ENCODE measurements around the gene DDX20. TPM values are rescaled to one million over a fixed set of nuclear protein-coding genes. Genes with fewer than 3 reads are reported as not detected.

DDX20 gene
- total RNA-seq, 1 donor from 2014 or later, result 18.6 TPM

GRCh38 chr1:111729271-111729921, 26.3 kb upstream of the DDX20 start:
- no peak for TF ChIP-seq CTCF (IDR thresholded peaks at IDR 0.05; ENCODE audit: unreplicated experiment)
- H3K36me3 Mint-ChIP-seq (ENCODE audit: insufficient read depth), result no peaks in the 10 kb centered on the region
- H3K4me3 Mint-ChIP-seq (ENCODE audit: low read depth), result no peak overlapping the region
- peak; percentile 7 for DNase-seq (ENCODE audit: low spot score, unreplicated experiment)
- H3K27ac Mint-ChIP-seq, result no peak overlapping the region
- peaks cover 10% of the 10 kb centered on the region for H3K4me1 Mint-ChIP-seq (ENCODE audit: low read depth)
- H3K9me3 Mint-ChIP-seq (ENCODE audit: low read depth), result no peaks in the 10 kb centered on the region
- H3K27me3 Mint-ChIP-seq, result peaks cover 11% of the 10 kb centered on the region

GRCh38 chr1:111729946-111730681, 25.6 kb upstream of the DDX20 start:
- no peak overlapping the region for H3K27ac Mint-ChIP-seq
- H3K27me3 Mint-ChIP-seq, result peaks cover 11% of the 10 kb centered on the region

GRCh38 chr1:111730706-111731105, 25.0 kb upstream of the DDX20 start:
- DNase-seq (ENCODE audit: low spot score, unreplicated experiment), result peak; percentile 3
- no peak for TF ChIP-seq CTCF (IDR thresholded peaks at IDR 0.05; ENCODE audit: unreplicated experiment)
- no peak overlapping the region for H3K4me3 Mint-ChIP-seq (ENCODE audit: low read depth)
- H3K4me1 Mint-ChIP-seq (ENCODE audit: low read depth), result peaks cover 10% of the 10 kb centered on the region
- no peaks in the 10 kb centered on the region for H3K9me3 Mint-ChIP-seq (ENCODE audit: low read depth)
- no peak overlapping the region for H3K27ac Mint-ChIP-seq
- peaks cover 11% of the 10 kb centered on the region for H3K27me3 Mint-ChIP-seq
- H3K36me3 Mint-ChIP-seq (ENCODE audit: insufficient read depth), result no peaks in the 10 kb centered on the region

More at GRCh38 chr1:111729946-111730681, 25.6 kb upstream of the DDX20 start:
- no peak for DNase-seq (ENCODE audit: low spot score, unreplicated experiment)
- Mint-ChIP-seq H3K36me3 (ENCODE audit: insufficient read depth) (no peaks in the 10 kb centered on the region), H3K4me1 (ENCODE audit: low read depth) (peaks cover 10% of the 10 kb centered on the region), H3K4me3 (ENCODE audit: low read depth) (no peak overlapping the region), H3K9me3 (ENCODE audit: low read depth) (no peaks in the 10 kb centered on the region)
- no peak for TF ChIP-seq CTCF (IDR thresholded peaks at IDR 0.05; ENCODE audit: unreplicated experiment)

GRCh38 chr1:111731956-111732355, 23.7 kb upstream of the DDX20 start:
- no peaks in the 10 kb centered on the region for H3K36me3 Mint-ChIP-seq (ENCODE audit: insufficient read depth)
- peaks cover 11% of the 10 kb centered on the region for H3K27me3 Mint-ChIP-seq
- H3K9me3 Mint-ChIP-seq (ENCODE audit: low read depth), result no peaks in the 10 kb centered on the region
- no peak overlapping the region for H3K4me3 Mint-ChIP-seq (ENCODE audit: low read depth)
- H3K4me1 Mint-ChIP-seq (ENCODE audit: low read depth), result peaks cover 10% of the 10 kb centered on the region
- TF ChIP-seq CTCF (IDR thresholded peaks at IDR 0.05; ENCODE audit: unreplicated experiment), result no peak
- no peak for DNase-seq (ENCODE audit: low spot score, unreplicated experiment)
- no peak overlapping the region for H3K27ac Mint-ChIP-seq

- no peaks in the 10 kb centered on the region for H3K36me3 Mint-ChIP-seq (ENCODE audit: insufficient read depth)
- H3K4me1 Mint-ChIP-seq (ENCODE audit: low read depth), result peaks cover 10% of the 10 kb centered on the region
- no peak for TF ChIP-seq CTCF (IDR thresholded peaks at IDR 0.05; ENCODE audit: unreplicated experiment)
- no peak for DNase-seq (ENCODE audit: low spot score, unreplicated experiment)
- no peaks in the 10 kb centered on the region for H3K9me3 Mint-ChIP-seq (ENCODE audit: low read depth)
- peaks cover 11% of the 10 kb centered on the region for H3K27me3 Mint-ChIP-seq
- H3K27ac Mint-ChIP-seq, result no peak overlapping the region
- H3K4me3 Mint-ChIP-seq (ENCODE audit: low read depth), result no peak overlapping the region
Measured at GRCh38 chr1:111732718-111733117, 23.0 kb upstream of the DDX20 start.

Data from progenitor cell of endocrine pancreas (in vitro differentiated cells).